BLaER1 (cell line): ENCODE data around the gene BECN2.

Experiments used
- H3K27ac ChIP-seq: shearing (Covaris generic); formaldehyde crosslinking; 2 replicates; pipeline ENCODE4 v1.8.1; 2022
- H3K27me3 ChIP-seq: shearing (Covaris generic); formaldehyde crosslinking; 2 replicates; pipeline ENCODE4 v1.8.1; 2022
- H3K36me3 ChIP-seq: shearing (Covaris generic); formaldehyde crosslinking; 2 replicates; pipeline ENCODE4 v1.8.1; 2022
- H3K4me1 ChIP-seq: shearing (Covaris generic); formaldehyde crosslinking; 2 replicates; pipeline ENCODE4 v1.8.1; 2022
- H3K4me2 ChIP-seq: shearing (Covaris generic); formaldehyde crosslinking; 2 replicates; pipeline ENCODE4 v1.8.1; 2022
- H3K4me3 ChIP-seq: shearing (Covaris generic); formaldehyde crosslinking; 2 replicates; pipeline ENCODE4 v1.8.1; 2022
- H3K9ac ChIP-seq: shearing (Covaris generic); formaldehyde crosslinking; 2 replicates; pipeline ENCODE4 v1.8.1; 2022
- H3K9me3 ChIP-seq: shearing (Covaris generic); formaldehyde crosslinking; 2 replicates; pipeline ENCODE4 v1.8.1; 2022
- H4K20me1 ChIP-seq: shearing (Covaris generic); formaldehyde crosslinking; 2 replicates; pipeline ENCODE4 v1.8.1; 2022
- Cebpa-rat ChIP-seq: shearing (Covaris generic); IDR thresholded peaks from 2 replicates; pipeline ENCODE4 v1.8.1; 2022

Gene BECN2

GRCh38 chr1:241939798-241940197 is 17.8 kb upstream of the BECN2 start:
- Histone ChIP-seq H3K27ac (no peak overlapping the region), H3K4me3 (no peak overlapping the region), H3K36me3 (no peaks in the 10 kb centered on the region), H4K20me1 (no peaks in the 10 kb centered on the region), H3K9ac (no peak overlapping the region), H3K27me3 (no peaks in the 10 kb centered on the region), H3K9me3 (0 out of 2 replicates have a peak, but pooled peaks cover 3% of the 10 kb centered on the region), H3K4me2 (no peak overlapping the region), H3K4me1 (no peaks in the 10 kb centered on the region)
- TF ChIP-seq Cebpa-rat, result no peak

- no peak for TF ChIP-seq Cebpa-rat
Measured at GRCh38 chr1:241942738-241943137, 14.8 kb upstream of the BECN2 start.

GRCh38 chr1:241944300-241944699 is 13.3 kb upstream of the BECN2 start:
- TF ChIP-seq Cebpa-rat, result no peak
- Histone ChIP-seq H3K27ac (no peak overlapping the region), H3K4me2 (no peak overlapping the region), H4K20me1 (no peaks in the 10 kb centered on the region), H3K4me3 (no peak overlapping the region), H3K36me3 (no peaks in the 10 kb centered on the region), H3K9me3 (no peaks in the 10 kb centered on the region), H3K4me1 (no peaks in the 10 kb centered on the region), H3K9ac (no peak overlapping the region), H3K27me3 (no peaks in the 10 kb centered on the region)

More at GRCh38 chr1:241942738-241943137, 14.8 kb upstream of the BECN2 start:
- H3K9ac ChIP-seq, result no peak overlapping the region
- no peaks in the 10 kb centered on the region for H3K4me1 ChIP-seq
- 0 out of 2 replicates have a peak, but pooled peaks cover 3% of the 10 kb centered on the region for H3K9me3 ChIP-seq
- H4K20me1 ChIP-seq, result no peaks in the 10 kb centered on the region
- no peak overlapping the region for H3K27ac ChIP-seq
- H3K27me3 ChIP-seq, result no peaks in the 10 kb centered on the region
- H3K36me3 ChIP-seq, result no peaks in the 10 kb centered on the region
- H3K4me2 ChIP-seq, result no peak overlapping the region
- H3K4me3 ChIP-seq, result no peak overlapping the region

GRCh38 chr1:241947354-241947753 is 10.2 kb upstream of the BECN2 start:
- no peak overlapping the region for H3K9ac ChIP-seq
- TF ChIP-seq Cebpa-rat, result no peak
- H3K27me3 ChIP-seq, result no peaks in the 10 kb centered on the region
- no peaks in the 10 kb centered on the region for H3K4me1 ChIP-seq
- no peaks in the 10 kb centered on the region for H3K36me3 ChIP-seq
- no peaks in the 10 kb centered on the region for H3K9me3 ChIP-seq
- H3K4me3 ChIP-seq, result no peak overlapping the region
- no peaks in the 10 kb centered on the region for H4K20me1 ChIP-seq
- no peak overlapping the region for H3K27ac ChIP-seq
- no peak overlapping the region for H3K4me2 ChIP-seq

GRCh38 chr1:241950390-241950789 is 7.2 kb upstream of the BECN2 start:
- no peak for TF ChIP-seq Cebpa-rat
- Histone ChIP-seq H3K9ac (no peak overlapping the region), H3K9me3 (no peaks in the 10 kb centered on the region), H3K27me3 (no peaks in the 10 kb centered on the region), H3K4me1 (no peaks in the 10 kb centered on the region), H3K4me3 (no peak overlapping the region), H3K36me3 (no peaks in the 10 kb centered on the region), H3K4me2 (no peak overlapping the region), H4K20me1 (no peaks in the 10 kb centered on the region), H3K27ac (no peak overlapping the region)

GRCh38 chr1:241962153-241962552 is 4.6 kb downstream of the BECN2 start:
- Histone ChIP-seq H4K20me1 (no peaks in the 10 kb centered on the region), H3K27ac (no peak overlapping the region), H3K27me3 (no peaks in the 10 kb centered on the region), H3K9ac (no peak overlapping the region), H3K9me3 (no peaks in the 10 kb centered on the region), H3K4me3 (no peak overlapping the region), H3K4me2 (no peak overlapping the region), H3K36me3 (no peaks in the 10 kb centered on the region), H3K4me1 (no peaks in the 10 kb centered on the region)
- TF ChIP-seq Cebpa-rat, result no peak

- H3K4me3 ChIP-seq, result no peak overlapping the region
- H3K9ac ChIP-seq, result no peak overlapping the region
- H3K27ac ChIP-seq, result no peak overlapping the region
- no peaks in the 10 kb centered on the region for H3K27me3 ChIP-seq
- H3K4me2 ChIP-seq, result no peak overlapping the region
- H3K4me1 ChIP-seq, result no peaks in the 10 kb centered on the region
- H3K36me3 ChIP-seq, result no peaks in the 10 kb centered on the region
- TF ChIP-seq Cebpa-rat, result no peak
- no peaks in the 10 kb centered on the region for H3K9me3 ChIP-seq
- H4K20me1 ChIP-seq, result no peaks in the 10 kb centered on the region
Measured at GRCh38 chr1:241963722-241964121, 6.2 kb downstream of the BECN2 start.

- Histone ChIP-seq H3K27ac (no peak overlapping the region), H3K4me3 (no peak overlapping the region), H3K9ac (no peak overlapping the region), H3K4me2 (no peak overlapping the region), H3K4me1 (no peaks in the 10 kb centered on the region), H4K20me1 (no peaks in the 10 kb centered on the region), H3K27me3 (no peaks in the 10 kb centered on the region), H3K36me3 (no peaks in the 10 kb centered on the region), H3K9me3 (no peaks in the 10 kb centered on the region)
- TF ChIP-seq Cebpa-rat, result no peak
Measured at GRCh38 chr1:241964550-241965282, 7.1 kb downstream of the BECN2 start.

- H3K27ac ChIP-seq, result no peak overlapping the region
- no peaks in the 10 kb centered on the region for H3K4me1 ChIP-seq
- H3K4me3 ChIP-seq, result no peak overlapping the region
- no peak overlapping the region for H3K9ac ChIP-seq
- H3K9me3 ChIP-seq, result no peaks in the 10 kb centered on the region
- TF ChIP-seq Cebpa-rat, result no peak
- H4K20me1 ChIP-seq, result no peaks in the 10 kb centered on the region
- no peaks in the 10 kb centered on the region for H3K27me3 ChIP-seq
- H3K4me2 ChIP-seq, result no peak overlapping the region
- H3K36me3 ChIP-seq, result no peaks in the 10 kb centered on the region
Measured at GRCh38 chr1:241968611-241969010, 11.0 kb downstream of the BECN2 start.

- TF ChIP-seq Cebpa-rat, result no peak
- H3K27ac ChIP-seq, result no peak overlapping the region
Measured at GRCh38 chr1:241972703-241973369, 15.3 kb downstream of the BECN2 start.

More at GRCh38 chr1:241972703-241973369, 15.3 kb downstream of the BECN2 start:
- H4K20me1 ChIP-seq, result no peaks in the 10 kb centered on the region
- no peaks in the 10 kb centered on the region for H3K9me3 ChIP-seq
- H3K9ac ChIP-seq, result no peak overlapping the region
- no peak overlapping the region for H3K4me3 ChIP-seq
- H3K4me2 ChIP-seq, result no peak overlapping the region
- H3K27me3 ChIP-seq, result no peaks in the 10 kb centered on the region
- H3K4me1 ChIP-seq, result no peaks in the 10 kb centered on the region
- no peaks in the 10 kb centered on the region for H3K36me3 ChIP-seq
